Measurements from ENCODE around the gene SAMD4A.

GRCh38 chr14:54703082-54703481 is 136.2 kb downstream of the SAMD4A start:
- TF ChIP-seq FOXM1 (IDR thresholded peaks at IDR 0.05; ENCODE audit: borderline replicate concordance) (no peak), ZNF384 (IDR thresholded peaks at IDR 0.05) (no peak), ELF4 (IDR thresholded peaks at IDR 0.05) (no peak), NFRKB (IDR thresholded peaks at IDR 0.05) (no peak), L3MBTL2 (conservative IDR thresholded peaks at IDR 0.05) (no peak), HDGF (IDR thresholded peaks at IDR 0.05; ENCODE audit: borderline replicate concordance) (no peak), SP1 (IDR thresholded peaks at IDR 0.05) (no peak), TARDBP (IDR thresholded peaks at IDR 0.05) (no peak), FOXA1 (IDR thresholded peaks at IDR 0.05) (no peak), FOXK2 (IDR thresholded peaks at IDR 0.05) (no peak), SUZ12 (IDR thresholded peaks at IDR 0.05) (no peak), BHLHE40 (IDR thresholded peaks at IDR 0.05; ENCODE audit: borderline replicate concordance) (no peak), PKNOX1 (IDR thresholded peaks at IDR 0.05) (no peak), LEF1 (IDR thresholded peaks at IDR 0.05; ENCODE audit: borderline replicate concordance) (no peak)

Measured in HEK293T (cell line).